Dedifferentiated amniotic fluid mesenchymal stem cell (primary cell): ENCODE results near the gene ZG16.
A peak's percentile ranks its signal among the peaks of the same experiment; 100 is the strongest.
"Not testable (repeated sequence)": the region's sequence is repeated elsewhere in the genome, so short reads cannot be mapped to it uniquely, and the experiment has no call there.

ENCODE experiments used
- DNase-seq: peaks from one replicate; pipeline ENCODE4 v3.0.0-alpha.2; 2016; ENCODE audit errors: extremely low spot score

The ZG16 gene

DNA sequence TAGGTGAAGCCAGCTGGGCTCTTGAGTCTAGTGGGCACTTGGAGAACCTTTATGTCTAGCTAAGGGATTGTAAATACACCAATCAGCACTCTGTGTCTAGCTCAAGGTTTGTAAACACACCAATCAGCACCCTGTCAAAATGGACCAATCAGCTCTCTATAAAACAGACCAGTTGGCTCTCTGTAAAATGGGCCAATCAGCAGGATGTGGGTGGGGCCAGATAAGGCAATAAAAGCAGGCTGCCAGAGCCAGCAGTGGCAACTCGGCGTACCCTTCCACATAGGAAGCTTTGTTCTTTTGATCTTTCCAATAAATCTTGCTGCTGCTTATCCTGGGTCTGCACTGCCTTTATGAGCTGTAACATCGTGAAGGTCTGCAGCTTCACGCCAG is 29.3 kb upstream of the ZG16 start:
- DNase-seq = not testable (repeated sequence)

DNA sequence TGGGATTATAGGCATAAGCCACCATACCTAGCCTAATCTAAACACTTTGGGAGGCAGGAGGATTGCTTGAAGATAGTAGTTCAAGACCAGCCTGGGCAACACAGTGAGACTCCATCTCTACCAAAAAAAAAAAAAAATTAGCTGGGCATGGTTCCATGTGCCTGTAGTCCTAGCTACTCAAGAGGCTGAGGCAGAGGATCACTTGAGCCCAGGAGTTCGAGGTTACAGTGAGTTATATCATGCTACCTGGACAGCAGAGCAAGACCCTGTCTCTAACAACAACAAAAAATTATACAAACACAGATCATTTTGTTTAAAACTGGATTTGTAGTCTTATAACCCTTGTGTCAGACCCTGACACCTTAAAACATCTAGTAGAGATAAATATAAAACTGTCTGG is 24.5 kb upstream of the ZG16 start:
- no peak for DNase-seq

DNA sequence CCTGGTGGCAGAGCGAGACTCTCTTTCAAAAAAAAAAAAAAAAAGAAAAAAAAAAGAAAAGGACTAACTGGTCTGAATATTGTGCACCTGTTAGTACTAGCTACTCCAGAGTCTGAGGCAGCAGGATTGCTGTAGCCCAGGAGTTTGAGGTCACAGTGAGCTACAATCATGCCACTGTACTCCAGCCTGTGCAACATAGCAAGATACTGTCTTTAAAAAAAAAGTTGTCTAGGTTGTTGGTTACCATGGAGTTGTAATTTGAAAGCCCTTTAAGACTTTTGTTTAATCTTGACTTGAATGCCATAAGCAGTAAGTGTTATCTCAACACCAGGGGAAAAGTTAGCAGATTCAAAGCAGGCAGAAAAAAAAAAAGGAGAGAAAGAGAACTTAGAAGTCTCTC is 21.4 kb upstream of the ZG16 start:
- DNase-seq = no peak

DNA sequence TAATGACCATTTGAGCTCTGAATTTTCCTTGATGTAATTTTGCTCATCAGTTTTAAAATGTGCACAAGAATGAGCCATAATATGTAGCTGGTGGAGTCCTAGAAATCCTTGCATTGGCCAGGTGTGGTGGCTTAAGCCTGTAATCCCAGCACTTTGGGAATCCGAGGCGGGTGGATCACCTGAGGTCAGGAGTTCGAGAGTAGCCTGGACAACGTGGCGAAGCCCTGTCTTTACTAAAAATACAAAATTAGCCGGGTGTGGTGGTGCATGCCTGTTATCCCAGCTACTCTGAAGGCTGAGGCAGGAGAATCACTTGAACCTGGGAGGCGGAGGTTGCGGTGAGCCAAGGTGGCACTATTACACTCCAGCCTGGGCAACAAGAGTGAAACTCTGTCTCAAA is 21.0 kb upstream of the ZG16 start:
- not testable (repeated sequence) for DNase-seq

DNA sequence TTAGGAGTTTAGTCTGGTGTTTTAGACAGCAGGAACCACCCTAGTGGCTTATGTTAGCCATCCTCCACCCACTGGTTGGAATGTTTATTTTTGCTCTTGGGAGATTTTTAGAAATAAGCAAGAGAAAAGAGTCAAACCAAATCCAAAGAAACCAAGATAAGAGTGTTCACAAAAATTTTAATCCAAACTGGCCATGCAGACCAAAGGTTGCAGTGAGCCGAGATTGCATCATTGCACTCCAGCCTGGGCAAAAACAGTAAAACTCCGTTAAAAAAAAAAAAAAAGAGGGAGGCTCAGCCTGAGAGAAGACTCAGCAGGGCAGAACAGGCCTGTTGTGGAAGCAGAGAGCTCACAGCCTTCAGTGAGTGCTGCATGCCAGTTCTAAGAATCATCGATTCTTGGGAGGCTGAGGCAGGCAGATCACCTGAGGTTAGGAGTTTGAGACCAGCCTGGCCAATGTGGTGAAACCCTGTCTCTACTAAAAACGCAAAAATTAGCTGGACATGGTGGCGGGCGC is 20.0 kb upstream of the ZG16 start:
- DNase-seq = peak; percentile 79

- no peak for DNase-seq
Measured at GRCh38 chr16:29760567-29761279, 17.3 kb upstream of the ZG16 start.

DNA sequence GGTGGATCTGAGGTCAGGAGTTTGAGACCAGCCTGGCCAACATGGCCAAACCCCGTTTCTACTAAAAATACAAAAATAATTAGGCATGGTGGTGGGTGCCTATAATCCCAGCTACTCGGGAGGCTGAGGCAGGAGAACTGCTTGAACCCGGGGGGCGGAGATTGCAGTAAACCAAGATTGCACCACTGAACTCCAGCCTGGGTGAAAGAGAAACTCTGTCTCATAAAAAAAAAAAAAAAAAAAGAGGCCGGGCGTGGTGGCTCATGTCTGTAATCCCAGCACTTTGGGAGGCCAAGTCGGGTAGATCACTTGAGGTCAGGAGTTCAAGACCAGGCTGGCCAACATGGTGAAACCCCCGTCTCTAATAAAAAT is 16.8 kb upstream of the ZG16 start:
- DNase-seq = not testable (repeated sequence)

- DNase-seq = no peak
Measured at GRCh38 chr16:29761882-29762281, 16.2 kb upstream of the ZG16 start.

- no peak for DNase-seq
Measured at GRCh38 chr16:29763326-29763725, 14.7 kb upstream of the ZG16 start.

- DNase-seq = no peak
Measured at GRCh38 chr16:29765167-29766032, 12.7 kb upstream of the ZG16 start.

- no peak for DNase-seq
Measured at GRCh38 chr16:29766571-29766970, 11.5 kb upstream of the ZG16 start.

DNA sequence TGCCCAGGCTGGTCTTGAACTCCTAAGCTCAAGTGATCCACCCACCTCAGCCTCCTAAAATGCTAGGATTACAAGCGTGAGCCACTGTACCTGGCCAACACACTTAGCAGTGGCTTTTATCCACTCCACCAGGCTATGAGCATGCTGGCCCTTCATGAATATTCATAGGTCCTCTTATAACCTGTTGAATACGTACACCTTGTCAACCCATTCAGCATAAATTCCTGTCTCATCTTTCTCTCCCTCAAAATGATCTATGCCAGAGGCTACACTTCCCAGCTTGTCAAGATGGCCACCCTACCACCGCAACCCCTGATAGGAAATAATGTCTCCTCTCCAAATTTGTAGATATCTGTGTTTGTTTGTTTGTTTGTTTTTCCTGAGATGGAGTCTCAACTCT is 11.0 kb upstream of the ZG16 start:
- DNase-seq = no peak

- no peak for DNase-seq
Measured at GRCh38 chr16:29769507-29769906, 8.5 kb upstream of the ZG16 start.

DNA sequence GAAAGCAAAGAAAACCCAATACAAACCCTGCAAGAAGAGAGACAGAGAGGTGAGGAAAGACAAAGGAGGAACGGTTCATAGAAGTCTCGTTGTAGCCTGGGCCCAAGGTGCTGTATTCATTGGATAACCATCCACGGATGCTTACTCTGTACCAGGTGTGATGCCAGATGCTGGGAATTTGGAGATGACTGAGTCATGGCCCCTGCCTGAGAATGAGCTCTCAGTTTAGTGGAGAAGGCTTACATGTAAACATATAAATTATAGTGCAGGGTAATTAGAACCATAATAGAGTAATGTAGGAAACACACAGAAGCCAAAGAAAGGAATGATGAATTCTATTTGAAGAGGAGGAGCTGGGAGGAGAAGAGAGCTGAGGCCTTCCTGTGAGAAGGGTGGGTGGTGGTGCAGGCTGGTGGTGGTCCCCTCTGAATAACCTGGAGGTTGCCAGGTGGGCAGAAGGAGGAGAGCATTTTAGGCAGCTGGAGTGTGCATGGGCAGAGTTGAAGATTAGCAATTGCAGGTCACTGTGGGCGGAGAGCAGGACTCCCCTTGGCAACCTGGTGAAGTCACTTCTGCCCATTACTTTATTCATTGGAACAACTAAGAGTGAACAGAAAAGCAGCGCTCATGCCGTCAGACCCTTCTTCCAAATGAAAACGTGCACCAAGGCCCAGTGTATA is 7.7 kb upstream of the ZG16 start:
- no peak for DNase-seq

DNA sequence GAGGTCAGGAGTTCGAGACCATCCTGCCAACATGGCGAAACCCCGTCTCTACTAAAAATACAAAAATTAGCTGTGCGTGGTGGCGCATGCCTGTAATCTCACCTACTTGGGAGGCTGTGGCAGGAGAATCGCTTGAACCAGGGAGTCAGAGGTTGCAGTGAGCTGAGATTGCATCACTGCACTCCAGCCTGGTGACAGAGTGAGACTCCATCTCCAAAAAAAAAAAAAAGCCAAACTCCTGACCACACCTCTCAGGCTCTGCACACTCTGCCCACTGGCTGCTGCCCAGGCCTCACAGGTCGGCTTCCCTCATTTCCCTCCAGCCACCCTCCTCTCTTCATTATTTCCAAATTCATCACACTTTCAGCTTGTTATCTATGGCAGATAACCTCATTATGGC is 5.7 kb upstream of the ZG16 start:
- DNase-seq = not testable (repeated sequence)

DNA sequence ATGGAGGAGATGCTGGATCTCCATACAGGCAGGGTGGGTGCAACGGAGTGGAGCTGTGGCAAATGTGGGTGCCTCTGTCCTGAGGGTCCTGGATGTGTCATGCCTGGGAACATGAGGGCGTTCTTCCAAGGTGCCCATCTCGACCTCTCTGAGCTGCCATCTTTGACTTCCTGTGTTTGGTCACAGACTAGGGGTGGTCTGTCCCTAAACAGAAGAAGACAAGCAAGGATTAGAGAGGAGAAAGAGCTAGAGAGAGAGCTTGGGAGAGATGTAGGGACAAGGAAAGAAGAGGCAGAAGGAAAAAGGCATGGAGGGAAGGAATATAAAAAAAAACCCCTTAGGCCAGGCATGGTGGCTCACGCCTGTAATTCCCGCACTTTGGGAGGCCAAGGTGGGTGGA is 3.3 kb upstream of the ZG16 start:
- DNase-seq = no peak

GRCh38 chr16:29775742-29776408 is 2.2 kb upstream of the ZG16 start:
- no peak for DNase-seq

DNA sequence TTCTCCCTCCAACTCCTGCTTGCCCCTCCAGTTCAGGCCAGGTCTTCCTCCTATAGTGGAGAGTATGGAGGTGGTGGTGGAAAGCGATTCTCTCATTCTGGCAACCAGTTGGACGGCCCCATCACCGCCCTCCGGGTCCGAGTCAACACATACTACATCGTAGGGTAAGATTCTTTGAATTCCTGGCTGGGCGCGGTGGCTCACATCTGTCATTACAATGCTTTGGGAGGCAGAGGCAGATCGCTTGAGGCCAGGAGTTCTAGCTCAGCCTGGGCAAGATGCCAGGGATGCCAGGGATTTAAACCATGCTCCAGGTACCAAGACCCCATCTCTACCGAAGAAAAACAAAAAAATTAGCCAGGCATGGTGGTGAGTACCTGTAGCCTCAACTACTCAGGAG is 1.4 kb downstream of the ZG16 start:
- DNase-seq = no peak

DNA sequence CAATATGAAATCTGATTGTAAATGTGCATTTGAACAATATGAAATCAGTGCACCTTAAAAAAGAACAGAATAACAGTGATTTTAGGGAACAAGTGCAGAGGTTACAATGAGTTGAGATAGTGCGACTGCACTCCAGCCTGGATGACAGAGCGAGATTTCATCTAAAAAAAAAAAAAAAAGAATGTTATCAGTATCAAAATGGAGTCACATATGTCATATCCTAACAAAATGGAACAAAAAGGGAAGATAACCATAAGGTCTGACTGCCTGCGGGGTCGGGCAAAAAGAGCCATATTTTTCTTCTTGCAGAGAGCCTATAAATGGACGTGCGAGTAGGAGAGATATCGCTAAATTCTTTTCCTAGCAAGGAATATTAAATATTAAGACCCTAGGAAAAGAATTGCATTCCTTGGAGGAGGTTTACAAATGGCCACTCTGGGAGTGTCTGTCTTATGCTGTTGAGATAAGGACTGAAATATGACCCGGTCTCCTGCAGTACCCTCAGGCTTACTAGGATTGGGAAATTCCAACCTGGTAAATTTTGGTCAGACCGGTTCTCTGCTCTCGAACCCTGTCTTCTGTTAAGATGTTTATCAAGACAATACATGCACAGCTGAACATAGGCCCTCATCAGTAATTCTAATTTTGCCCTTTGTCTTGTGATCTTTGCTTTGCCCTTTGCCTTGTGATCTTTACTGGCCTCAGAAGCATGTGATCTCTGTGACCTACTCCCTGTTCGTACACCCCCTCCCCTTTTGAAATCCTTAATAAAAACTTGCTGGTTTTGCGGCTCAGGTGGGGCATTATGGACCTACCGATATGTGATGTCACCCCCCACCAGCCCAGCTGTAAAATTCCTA is 5.3 kb downstream of the ZG16 start:
- not testable (repeated sequence) for DNase-seq

DNA sequence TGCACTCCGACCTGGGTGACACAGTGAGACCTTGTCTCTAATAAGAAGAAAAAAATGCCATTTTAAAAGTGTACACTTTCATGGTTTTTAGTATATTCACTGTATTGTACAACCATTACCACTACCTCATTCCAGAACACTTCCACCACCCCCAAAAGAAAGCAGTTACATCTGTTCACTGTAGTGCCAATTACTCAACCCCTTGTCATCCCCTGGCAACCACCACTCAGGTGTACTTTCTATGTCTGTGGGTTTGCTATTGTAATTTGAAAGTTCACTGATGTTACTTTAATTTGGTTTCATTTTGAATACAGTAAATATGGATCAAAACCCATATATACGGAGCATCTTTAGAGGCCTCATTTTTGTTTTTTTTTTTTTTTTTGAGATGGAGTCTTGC is 6.1 kb downstream of the ZG16 start:
- DNase-seq = no peak

- no peak for DNase-seq
Measured at GRCh38 chr16:29784901-29785500, 6.9 kb downstream of the ZG16 start.
